ELR (cell line): ENCODE results near the gene INPP5B.
"Not testable (repeated sequence)": the region's sequence is repeated elsewhere in the genome, so short reads cannot be mapped to it uniquely, and the experiment has no call there.

Source experiments
- DNase-seq: peaks from one replicate; pipeline ENCODE4 v3.0.0-alpha.2; 2015; ENCODE audit warnings: low read depth

INPP5B gene

GRCh38 chr1:37946703-37947360 is at the start of gene INPP5B:
Gene INPP5B (minus strand): TSS chr1:37947053. CDS start chr1:37946308, 745 bp downstream.
- DNase-seq: peak; percentile 84

GRCh38 chr1:37995751-37996345 is 49.0 kb upstream of the INPP5B start:
- DNase-seq: peak; percentile 30

- DNase-seq: no peak
These were observed 48.2 kb upstream of the INPP5B start for GRCh38 chr1:37994886-37995566.

- peak; percentile 69 for DNase-seq
These were observed 42.6 kb upstream of the INPP5B start for GRCh38 chr1:37989361-37989930.

- DNase-seq: no peak
These were observed 40.8 kb upstream of the INPP5B start for GRCh38 chr1:37987679-37988078.

- no peak for DNase-seq
These were observed 36.7 kb upstream of the INPP5B start for GRCh38 chr1:37983546-37983945.

- DNase-seq: no peak
These were observed 31.7 kb upstream of the INPP5B start for GRCh38 chr1:37978541-37978940.

- peak; percentile 71 for DNase-seq
These were observed 28.2 kb upstream of the INPP5B start for GRCh38 chr1:37975083-37975482.

GRCh38 chr1:37974567-37974966 is 27.7 kb upstream of the INPP5B start:
- no peak for DNase-seq

- not testable (repeated sequence) for DNase-seq
These were observed 26.8 kb upstream of the INPP5B start for GRCh38 chr1:37973684-37974083.

- no peak for DNase-seq
These were observed 18.4 kb upstream of the INPP5B start for GRCh38 chr1:37965301-37965700.

GRCh38 chr1:37964106-37964505 is 17.3 kb upstream of the INPP5B start:
- not testable (repeated sequence) for DNase-seq

- DNase-seq: peak; percentile 91
These were observed 11.8 kb upstream of the INPP5B start for GRCh38 chr1:37958690-37959089.

GRCh38 chr1:37955685-37956084 is 8.8 kb upstream of the INPP5B start:
- no peak for DNase-seq

GRCh38 chr1:37954316-37954971 is 7.6 kb upstream of the INPP5B start:
- no peak for DNase-seq

GRCh38 chr1:37952738-37953137 is 5.9 kb upstream of the INPP5B start:
- no peak for DNase-seq

GRCh38 chr1:37951783-37952624 is 5.2 kb upstream of the INPP5B start:
- no peak for DNase-seq

GRCh38 chr1:37951041-37951782 is 4.4 kb upstream of the INPP5B start:
- DNase-seq: no peak

- DNase-seq: no peak
These were observed 2.8 kb upstream of the INPP5B start for GRCh38 chr1:37949524-37950152.

- no peak for DNase-seq
These were observed 2.0 kb upstream of the INPP5B start for GRCh38 chr1:37948841-37949240.
